HG02970 (cell line): ENCODE measurements around the gene ARHGAP42.

Experiments
- ATAC-seq: cut with Tn5 transposase; IDR thresholded peaks from one replicate; pipeline ENCODE4 v1.9.1; 2021; ENCODE audit warnings: mild to moderate bottlenecking, moderate library complexity, moderate number of reproducible peaks; ENCODE audit not compliant: unreplicated experiment, low FRiP score

ARHGAP42 gene

GRCh38 chr11:100756559-100756958, 69.5 kb downstream of the ARHGAP42 start:
- ATAC-seq: no peak

- no peak for ATAC-seq
Observed at GRCh38 chr11:100757646-100758045, 70.6 kb downstream of the ARHGAP42 start.

- ATAC-seq: no peak
Observed at GRCh38 chr11:100759106-100759505, 72.0 kb downstream of the ARHGAP42 start.

GRCh38 chr11:100759856-100760255, 72.8 kb downstream of the ARHGAP42 start:
- ATAC-seq: no peak

GRCh38 chr11:100760744-100761143, 73.7 kb downstream of the ARHGAP42 start:
- ATAC-seq: no peak

- no peak for ATAC-seq
Observed at GRCh38 chr11:100761841-100762240, 74.8 kb downstream of the ARHGAP42 start.

- no peak for ATAC-seq
Observed at GRCh38 chr11:100766764-100767163, 79.7 kb downstream of the ARHGAP42 start.

GRCh38 chr11:100769165-100769564, 82.1 kb downstream of the ARHGAP42 start:
- no peak for ATAC-seq

- no peak for ATAC-seq
Observed at GRCh38 chr11:100769617-100770016, 82.5 kb downstream of the ARHGAP42 start.

GRCh38 chr11:100774132-100774531, 87.0 kb downstream of the ARHGAP42 start:
- ATAC-seq: no peak

GRCh38 chr11:100774859-100775258, 87.8 kb downstream of the ARHGAP42 start:
- ATAC-seq: no peak

- ATAC-seq: no peak
Observed at GRCh38 chr11:100776212-100776896, 89.3 kb downstream of the ARHGAP42 start.

- ATAC-seq: no peak
Observed at GRCh38 chr11:100777103-100777502, 90.0 kb downstream of the ARHGAP42 start.

GRCh38 chr11:100777736-100778135, 90.6 kb downstream of the ARHGAP42 start:
- no peak for ATAC-seq

- no peak for ATAC-seq
Observed at GRCh38 chr11:100778166-100778785, 91.2 kb downstream of the ARHGAP42 start.

- ATAC-seq: no peak
Observed at GRCh38 chr11:100780470-100780869, 93.4 kb downstream of the ARHGAP42 start.

GRCh38 chr11:100785148-100785983, 98.3 kb downstream of the ARHGAP42 start:
- no peak for ATAC-seq

GRCh38 chr11:100788561-100789295, 101.6 kb downstream of the ARHGAP42 start:
- no peak for ATAC-seq

- no peak for ATAC-seq
Observed at GRCh38 chr11:100789500-100789899, 102.4 kb downstream of the ARHGAP42 start.

- no peak for ATAC-seq
Observed at GRCh38 chr11:100790073-100790472, 103.0 kb downstream of the ARHGAP42 start.

- no peak for ATAC-seq
Observed at GRCh38 chr11:100791103-100791502, 104.0 kb downstream of the ARHGAP42 start.
